Uterus (tissue), 2 donors: ENCODE measurements around the gene PTPRN2.

Experiments
- CTCF ChIP-seq, 4 experiments: fragments of 200-600 bp in 2 of 4; fragments of 450-650 bp in 2 of 4; sonication (generic) in 2 of 4; IDR thresholded peaks; one replicate each; pipeline ENCODE4 v1.5.1; 2016 to 2019; ENCODE audit warnings: antibody characterized with exemption in 4 of 4, mild to moderate bottlenecking in 2 of 4, moderate library complexity in 1 of 4
- POLR2A ChIP-seq, 2 donors: fragments of 450-650 bp; IDR thresholded peaks; one replicate each; pipeline ENCODE4 v1.6.1; 2016; ENCODE audit warnings: antibody characterized with exemption in 2 of 2, mild to moderate bottlenecking in 1 of 2, moderate library complexity in 1 of 2

GRCh38 chr7:158018971-158019645 lies 568.5 kb downstream of the PTPRN2 start:
- TF ChIP-seq CTCF (IDR thresholded peaks at IDR 0.05) (no peak), POLR2A (IDR thresholded peaks at IDR 0.05) (no peak)
